Stimulated activated CD4-positive, alpha-beta T cell treated with anti-CD3 and anti-CD28 coated beads, Interleukin-2, amount 100 ng/mL, for 24 hours (primary cell): ENCODE measurements around the gene PGM2L1.
A peak's percentile ranks its signal among the peaks of the same experiment; 100 is the strongest.
"Not testable (repeated sequence)": the region's sequence is repeated elsewhere in the genome, so short reads cannot be mapped to it uniquely, and the experiment has no call there.

Experiments
- DNase-seq, 2 donors: peaks; one replicate each; pipeline ENCODE4 v3.0.0-alpha.2; 2020

Gene PGM2L1

GRCh38 chr11:74331000-74331399, 67.2 kb downstream of the PGM2L1 start:
- DNase-seq: not testable (repeated sequence)

DNA sequence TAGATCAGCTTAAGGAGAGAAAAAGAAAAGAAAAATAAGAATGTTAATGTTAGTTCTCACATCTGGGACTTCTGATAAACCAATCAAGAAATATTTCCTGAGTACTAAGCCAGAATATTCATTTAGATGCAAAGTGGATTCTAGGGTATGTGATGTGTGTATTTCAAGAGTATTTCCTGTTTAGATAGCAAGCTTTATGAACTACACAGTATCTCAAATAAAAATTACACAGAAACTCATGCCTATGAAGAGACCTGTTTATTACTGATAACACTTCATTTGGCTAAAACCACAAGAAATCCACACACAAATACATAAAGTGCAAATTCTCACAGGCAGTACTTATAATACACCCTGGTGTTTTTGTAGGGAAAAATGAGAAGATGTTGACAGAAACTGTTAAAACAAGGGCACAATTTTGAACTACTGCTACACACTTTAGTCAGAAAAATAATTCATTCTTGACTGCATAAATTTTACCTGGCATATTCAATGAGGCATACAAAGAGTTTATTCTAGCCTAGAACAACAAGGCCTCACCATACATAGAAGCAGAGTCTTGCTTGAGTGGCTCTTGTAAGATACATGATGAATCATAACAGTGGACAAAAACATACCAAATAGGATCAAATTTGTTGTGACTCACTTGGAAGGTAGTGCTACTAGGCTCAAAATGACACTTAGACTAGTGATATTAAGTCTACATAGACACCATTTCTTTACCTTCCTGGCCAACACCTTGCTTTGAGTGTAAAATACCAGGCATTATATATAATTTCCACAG, 68.0 kb downstream of the PGM2L1 start:
- DNase-seq: no peak

GRCh38 chr11:74327076-74327475, 71.2 kb downstream of the PGM2L1 start:
- DNase-seq: no peak

- DNase-seq: no peak
Observed at GRCh38 chr11:74326665-74327064, 71.6 kb downstream of the PGM2L1 start.

GRCh38 chr11:74325649-74326645, 72.3 kb downstream of the PGM2L1 start:
- no peak for DNase-seq

DNA sequence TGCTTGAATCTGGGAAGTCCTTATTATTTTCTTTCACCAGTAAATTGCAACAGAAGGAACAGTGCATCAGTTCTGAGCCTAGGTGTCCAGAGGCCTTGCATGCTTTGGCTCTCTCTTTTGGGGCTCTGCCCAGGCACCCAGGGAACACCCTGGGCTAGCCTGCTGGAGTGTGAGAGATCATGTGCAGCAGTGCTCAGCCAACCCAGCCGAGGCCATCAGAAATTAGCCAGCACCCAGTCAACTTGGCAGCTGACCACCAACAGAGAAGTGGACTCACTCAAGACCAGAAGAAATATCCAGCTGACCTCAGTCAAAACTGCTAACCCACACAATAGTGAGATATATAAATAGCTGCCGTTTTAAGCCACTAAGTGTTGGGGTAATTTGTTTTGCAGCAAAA, 75.6 kb downstream of the PGM2L1 start:
- no peak for DNase-seq

GRCh38 chr11:74321487-74322188, 76.6 kb downstream of the PGM2L1 start:
- DNase-seq: peak; percentile 30 to 34

DNA sequence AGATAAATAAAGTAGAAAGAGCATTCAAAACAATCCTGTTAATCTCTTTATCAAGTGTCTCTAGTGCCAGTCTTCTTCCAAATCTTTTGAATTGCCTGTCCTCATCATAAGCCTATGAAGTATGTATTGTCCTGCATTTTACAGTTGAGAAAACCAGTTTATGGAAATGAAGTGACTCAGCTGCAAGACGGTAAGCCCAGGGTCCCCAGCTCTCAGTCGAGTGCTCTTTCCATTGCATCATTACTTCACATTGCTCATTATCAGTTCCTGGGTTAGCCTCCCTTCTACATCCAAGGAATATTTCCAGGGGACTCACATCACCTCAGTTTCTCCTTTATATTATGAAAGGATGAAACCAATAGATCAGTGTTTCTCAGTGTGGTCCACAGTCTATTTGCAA, 77.7 kb downstream of the PGM2L1 start:
- DNase-seq: no peak

- no peak for DNase-seq
Observed at GRCh38 chr11:74319139-74319816, 79.0 kb downstream of the PGM2L1 start.

- no peak for DNase-seq
Observed at GRCh38 chr11:74318241-74318932, 79.8 kb downstream of the PGM2L1 start.

- no peak for DNase-seq
Observed at GRCh38 chr11:74316772-74317505, 81.3 kb downstream of the PGM2L1 start.

DNA sequence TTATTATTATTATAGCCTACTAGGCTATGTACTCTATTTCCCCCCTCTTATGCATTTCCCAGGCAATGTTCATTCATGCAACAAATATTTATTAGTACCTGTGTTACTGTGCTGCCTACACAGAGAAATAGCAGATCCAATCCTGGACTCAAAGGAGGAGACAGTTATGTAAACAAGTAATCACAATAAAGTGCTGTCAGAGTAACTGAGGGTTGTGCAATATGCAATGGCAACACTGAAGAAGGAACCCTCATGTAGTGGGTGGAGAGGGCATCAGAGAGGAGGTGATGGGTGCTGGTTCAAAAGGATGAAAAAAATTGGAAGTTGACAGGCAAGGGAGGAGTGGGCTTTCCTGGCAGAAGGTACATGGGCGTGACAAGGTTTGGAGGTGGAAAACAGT, 85.9 kb downstream of the PGM2L1 start:
- DNase-seq: no peak

- DNase-seq: peak; percentile 46 to 76
Observed at GRCh38 chr11:74311352-74311926, 86.8 kb downstream of the PGM2L1 start, which contains the start of gene P4HA3. P4HA3 (minus strand) TSS chr11:74311640; CDS start chr11:74311611, 29 bp downstream.

DNA sequence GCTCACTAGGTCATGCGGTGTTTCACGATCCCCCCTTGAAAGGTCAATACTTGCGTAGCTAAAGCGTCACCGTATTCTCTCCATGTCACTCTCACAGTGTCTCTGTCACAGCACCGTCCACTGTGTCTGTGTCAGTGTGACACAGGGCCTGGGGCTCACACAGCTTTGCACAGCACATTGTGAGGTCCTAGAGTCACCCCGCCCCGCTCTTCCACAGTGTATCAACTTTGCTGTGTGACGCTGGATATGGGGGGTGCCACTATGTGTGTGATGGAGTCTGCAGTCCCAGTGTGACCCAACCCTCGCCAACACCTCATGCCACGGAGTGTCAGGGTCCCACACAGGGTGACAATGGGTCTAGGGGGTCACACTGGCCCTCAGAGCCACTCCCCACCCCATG, 87.4 kb downstream of the PGM2L1 start:
- DNase-seq: no peak

GRCh38 chr11:74307434-74307833, 90.8 kb downstream of the PGM2L1 start:
- no peak for DNase-seq

GRCh38 chr11:74306435-74307175, 91.6 kb downstream of the PGM2L1 start:
- no peak for DNase-seq

GRCh38 chr11:74299015-74299414, 99.2 kb downstream of the PGM2L1 start:
- DNase-seq: no peak

GRCh38 chr11:74297484-74297883, 100.7 kb downstream of the PGM2L1 start:
- no peak for DNase-seq

GRCh38 chr11:74288911-74289310, 109.3 kb downstream of the PGM2L1 start:
- DNase-seq: no peak

- no peak for DNase-seq
Observed at GRCh38 chr11:74288161-74288560, 110.1 kb downstream of the PGM2L1 start.
